HFF-Myc (cell line): ENCODE data around the gene SMYD3.

Experiments used
- DNase-seq: peaks from one replicate; pipeline ENCODE4 v3.0.0-alpha.2; 2011; ENCODE audit warnings: low read depth; ENCODE audit errors: extremely low read depth
- H3K4me3 ChIP-seq: replicated peaks from 2 replicates; pipeline ENCODE4 v1.5.1; 2011; ENCODE audit warnings: low read depth, mild to moderate bottlenecking, control low read depth, low read length
- TF ChIP-seq, protein P1 (sequence below): IDR thresholded peaks from 2 replicates; pipeline ENCODE4 v1.5.1; 2012; ENCODE audit warnings: mild to moderate bottlenecking, low read depth, low read length, control low read depth; ENCODE audit errors: missing control alignments

SMYD3 gene

DNA sequence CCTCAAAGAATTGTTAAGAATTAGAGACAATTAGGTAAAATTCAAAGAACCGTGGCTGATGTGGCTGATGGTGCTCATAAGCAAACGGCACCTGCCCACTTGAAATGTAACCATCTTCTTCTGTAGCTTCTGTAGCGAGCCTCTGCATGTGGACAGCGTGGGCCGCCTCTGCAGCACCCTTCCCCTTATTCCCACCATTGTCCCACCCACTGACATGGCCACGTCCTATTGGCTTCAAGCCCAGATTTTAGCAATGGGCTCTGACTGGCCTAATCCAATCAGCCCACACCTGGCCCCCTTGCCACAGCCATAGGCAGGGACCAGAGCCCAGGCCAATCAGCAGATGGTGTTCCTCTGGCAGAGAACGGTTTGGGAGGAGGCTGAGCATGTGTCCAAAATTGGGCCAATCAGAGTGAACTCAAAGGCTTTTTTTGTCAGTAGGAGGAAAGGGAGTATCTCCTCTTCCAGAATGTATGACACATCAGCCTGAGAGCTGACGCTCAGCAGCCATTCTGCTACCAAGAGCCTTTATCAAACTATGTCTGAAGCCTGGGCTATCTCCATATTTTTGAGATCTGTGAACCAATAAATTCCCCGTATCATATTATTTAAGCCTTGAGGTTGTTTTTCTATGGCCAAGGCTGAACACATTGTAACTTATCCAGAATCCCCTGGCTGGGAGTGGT, 518.5 kb downstream of the SMYD3 start:
- TF ChIP-seq, protein P1, sequence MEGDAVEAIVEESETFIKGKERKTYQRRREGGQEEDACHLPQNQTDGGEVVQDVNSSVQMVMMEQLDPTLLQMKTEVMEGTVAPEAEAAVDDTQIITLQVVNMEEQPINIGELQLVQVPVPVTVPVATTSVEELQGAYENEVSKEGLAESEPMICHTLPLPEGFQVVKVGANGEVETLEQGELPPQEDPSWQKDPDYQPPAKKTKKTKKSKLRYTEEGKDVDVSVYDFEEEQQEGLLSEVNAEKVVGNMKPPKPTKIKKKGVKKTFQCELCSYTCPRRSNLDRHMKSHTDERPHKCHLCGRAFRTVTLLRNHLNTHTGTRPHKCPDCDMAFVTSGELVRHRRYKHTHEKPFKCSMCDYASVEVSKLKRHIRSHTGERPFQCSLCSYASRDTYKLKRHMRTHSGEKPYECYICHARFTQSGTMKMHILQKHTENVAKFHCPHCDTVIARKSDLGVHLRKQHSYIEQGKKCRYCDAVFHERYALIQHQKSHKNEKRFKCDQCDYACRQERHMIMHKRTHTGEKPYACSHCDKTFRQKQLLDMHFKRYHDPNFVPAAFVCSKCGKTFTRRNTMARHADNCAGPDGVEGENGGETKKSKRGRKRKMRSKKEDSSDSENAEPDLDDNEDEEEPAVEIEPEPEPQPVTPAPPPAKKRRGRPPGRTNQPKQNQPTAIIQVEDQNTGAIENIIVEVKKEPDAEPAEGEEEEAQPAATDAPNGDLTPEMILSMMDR: no peak
- no peak overlapping the region for H3K4me3 ChIP-seq
- no peak for DNase-seq

DNA sequence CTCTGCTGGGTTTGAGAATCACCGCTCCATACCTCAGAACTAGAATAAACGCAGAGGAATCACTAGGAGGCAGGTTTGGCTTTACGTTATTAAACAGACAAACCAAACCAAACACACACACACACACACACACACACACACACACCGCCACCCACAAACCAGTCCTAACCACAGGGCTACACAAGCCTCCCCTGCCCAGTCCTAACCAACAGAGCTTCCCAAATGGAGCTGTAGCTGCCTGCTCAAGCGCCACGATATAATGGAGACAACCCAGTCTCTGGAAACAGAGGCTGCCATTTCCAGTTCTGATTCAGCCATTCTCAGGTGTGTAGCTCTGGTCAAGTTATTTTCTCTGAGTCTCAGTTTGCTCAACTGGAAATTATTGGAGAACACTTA, 519.1 kb downstream of the SMYD3 start:
- TF ChIP-seq, protein P1: no peak
- no peak overlapping the region for H3K4me3 ChIP-seq
- DNase-seq: no peak

DNA sequence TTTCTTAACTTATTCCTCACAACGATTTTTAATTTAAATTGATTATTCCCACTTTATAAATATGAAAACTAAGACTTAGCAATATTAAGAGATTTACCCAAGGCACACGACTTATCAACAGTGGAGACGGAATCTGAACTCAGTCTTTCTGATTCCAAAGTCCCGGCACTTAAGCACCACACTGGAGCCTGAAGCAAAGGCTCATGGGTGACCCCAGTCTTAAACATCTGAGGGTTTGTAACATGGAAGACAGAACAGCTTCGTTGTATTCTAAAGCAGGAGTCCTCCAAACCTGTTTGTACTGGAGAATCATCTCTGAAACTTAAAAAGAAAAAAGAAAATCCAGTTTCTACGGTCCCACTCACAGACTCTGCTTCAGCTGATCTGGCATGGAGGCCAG, 519.5 kb downstream of the SMYD3 start:
- no peak overlapping the region for H3K4me3 ChIP-seq
- TF ChIP-seq, protein P1: no peak
- DNase-seq: no peak

DNA sequence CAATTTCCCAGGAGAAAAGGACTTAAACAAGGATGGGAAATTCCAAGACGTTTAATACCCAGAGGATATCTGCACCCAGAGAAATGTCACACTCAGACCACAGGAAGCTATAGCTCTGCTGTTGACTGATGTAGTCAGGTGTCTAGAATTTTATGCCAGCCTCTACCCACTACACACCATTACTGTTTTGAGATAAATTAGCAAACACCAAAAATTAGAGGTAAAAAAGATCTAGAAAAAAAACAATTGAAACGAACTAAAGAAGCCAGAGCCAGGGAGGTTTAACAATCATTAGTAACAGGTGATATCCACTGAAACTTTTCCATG, 519.9 kb downstream of the SMYD3 start:
- no peak overlapping the region for H3K4me3 ChIP-seq
- TF ChIP-seq, protein P1: no peak
- DNase-seq: no peak

DNA sequence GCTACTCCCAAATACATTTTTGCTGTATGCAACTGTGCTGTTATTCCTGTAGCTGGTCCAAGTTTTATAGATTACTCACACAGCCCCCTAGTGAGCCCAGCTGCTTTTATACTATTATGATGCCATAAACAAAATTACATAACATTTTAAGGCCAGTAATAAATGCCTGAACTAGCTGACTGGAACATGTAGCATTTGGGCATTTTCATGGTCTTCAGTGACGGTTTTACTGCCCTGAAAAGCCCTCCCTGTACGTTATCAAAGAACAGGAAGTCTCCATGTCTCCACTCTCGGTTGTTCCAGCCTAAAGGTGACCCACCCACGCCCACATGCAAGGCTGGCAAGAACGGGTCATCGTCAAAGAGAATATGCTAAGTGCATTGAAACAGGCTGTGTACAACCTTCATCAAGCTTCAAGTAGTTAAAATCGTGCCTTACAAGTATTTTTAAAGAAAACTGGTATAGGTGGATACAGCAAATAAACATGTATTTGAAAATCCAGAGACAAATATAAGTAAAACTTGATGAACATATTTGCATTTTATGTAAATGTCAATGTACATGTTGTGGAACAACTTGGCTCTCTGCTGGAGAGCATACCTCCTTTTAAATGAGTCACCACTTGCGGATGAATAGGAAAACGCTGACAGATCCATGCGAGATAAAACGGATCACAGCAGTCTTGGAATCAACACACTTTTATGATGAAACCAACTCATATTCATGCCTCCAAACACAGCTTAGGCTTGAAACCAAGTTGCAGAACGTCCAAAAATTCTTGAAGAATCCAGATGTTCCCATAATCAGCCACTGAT, 520.5 kb downstream of the SMYD3 start:
- no peak overlapping the region for H3K4me3 ChIP-seq
- TF ChIP-seq, protein P1: no peak
- DNase-seq: peak; percentile 59

DNA sequence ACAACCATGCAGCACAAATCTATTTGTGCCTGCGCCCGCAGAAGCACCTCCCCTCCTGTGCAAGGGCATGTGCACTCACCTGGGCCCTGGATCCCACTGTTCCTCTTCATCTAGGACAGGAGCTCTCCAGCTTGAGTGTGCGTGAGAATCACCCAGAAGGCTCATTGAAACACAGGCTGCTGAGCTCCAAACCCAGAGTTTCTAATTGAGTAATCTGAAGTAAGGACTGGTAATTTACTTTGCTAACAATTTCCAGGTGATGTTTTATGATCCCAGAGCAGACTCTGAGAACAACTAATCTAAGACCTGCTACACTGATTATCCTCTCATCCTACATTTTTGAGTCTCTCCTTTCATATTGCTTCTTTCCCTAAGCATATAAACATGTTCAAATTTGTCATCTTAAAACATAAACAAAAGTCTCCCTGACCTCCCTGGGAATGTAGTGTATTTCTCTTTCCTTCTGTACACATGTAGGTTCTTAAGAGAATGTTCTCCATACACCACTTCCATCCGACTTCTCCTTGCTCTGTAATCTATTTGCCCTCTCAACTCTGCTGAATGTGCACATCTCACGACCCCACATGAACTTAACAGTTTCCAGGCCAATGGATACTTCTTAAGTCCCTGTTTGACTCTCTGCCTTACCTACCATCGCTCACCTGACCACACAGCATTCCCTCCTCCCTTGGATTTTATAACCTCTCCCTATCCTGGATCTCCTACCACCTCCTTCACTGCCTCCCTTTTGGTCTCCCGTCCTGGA, 522.5 kb downstream of the SMYD3 start:
- no peak overlapping the region for H3K4me3 ChIP-seq
- DNase-seq: no peak
- TF ChIP-seq, protein P1: no peak
